ENCODE data around the gene KCTD7.
"Not testable (repeated sequence)": the region's sequence is repeated elsewhere in the genome, so short reads cannot be mapped to it uniquely, and the experiment has no call there.

KCTD7 gene

DNA sequence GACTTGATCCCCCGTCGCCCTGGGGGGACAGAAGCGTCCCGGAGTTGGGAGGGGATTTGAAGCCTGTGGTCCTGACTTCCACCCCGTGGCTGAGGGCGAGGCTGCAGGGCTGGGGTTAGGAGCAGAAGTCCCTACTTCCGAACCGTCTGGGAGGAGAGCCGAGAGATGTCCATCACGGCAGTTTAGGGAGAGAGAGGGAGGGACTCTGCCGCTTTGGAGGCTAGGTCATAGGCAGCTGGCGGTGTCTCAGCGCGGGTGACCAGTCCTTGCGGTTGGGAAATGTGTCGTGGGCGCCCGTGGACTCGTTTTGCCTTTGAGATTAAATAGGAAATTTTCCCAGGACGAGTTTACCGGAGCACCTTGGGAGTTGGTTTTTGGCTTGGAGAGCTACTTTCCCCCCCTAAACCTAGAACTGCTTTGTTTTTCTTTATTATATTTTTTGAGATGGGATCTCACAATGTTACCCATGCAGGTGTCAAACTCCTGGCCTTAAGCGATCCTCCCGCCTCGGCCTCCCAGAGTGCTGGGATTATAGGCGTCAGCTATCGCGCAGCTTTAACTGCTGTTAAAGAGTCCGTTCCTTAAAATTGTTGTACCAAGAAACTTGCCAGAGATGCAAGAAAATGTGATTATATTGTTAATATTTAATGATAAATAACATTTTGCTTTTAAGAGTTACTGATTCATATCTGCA lies 26.6 kb downstream of the KCTD7 start:
- not testable (repeated sequence) for DNase-seq

DNA sequence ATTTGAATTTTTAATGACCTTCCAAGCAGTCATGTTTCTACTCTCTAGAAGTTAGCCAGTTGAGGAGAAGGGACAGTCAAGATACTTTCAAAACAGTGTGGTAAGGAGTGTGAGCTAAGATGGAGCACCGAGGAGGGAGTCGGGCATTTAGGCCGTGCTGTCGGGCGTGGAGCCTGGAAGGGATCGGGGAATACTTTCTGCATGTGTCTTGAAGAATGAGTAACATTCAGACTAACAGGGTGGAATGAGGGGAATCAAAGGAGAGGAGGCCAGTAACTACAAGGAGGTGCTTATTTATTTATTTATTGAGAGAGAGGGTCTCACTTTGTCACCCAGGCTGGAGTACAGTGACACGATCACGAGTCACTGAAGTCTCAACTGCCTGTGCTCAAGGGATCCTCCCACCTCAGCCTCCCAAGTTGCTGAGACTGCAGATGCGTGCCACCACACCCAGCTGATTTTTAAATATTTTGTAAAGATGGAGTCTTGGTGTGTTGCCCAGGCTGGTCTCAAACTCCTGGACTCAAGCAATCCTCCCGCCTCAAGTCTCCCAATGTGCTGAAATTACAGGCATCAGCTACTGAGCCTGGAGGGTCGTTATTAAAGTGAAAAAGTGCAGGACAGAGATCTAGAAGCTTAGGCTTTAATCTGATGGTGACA lies 27.3 kb downstream of the KCTD7 start:
- not testable (repeated sequence) for DNase-seq

- no peak for DNase-seq
Measured at GRCh38 chr7:66657798-66658197, 29.1 kb downstream of the KCTD7 start.

GRCh38 chr7:66662646-66663264 lies 34.1 kb downstream of the KCTD7 start:
- DNase-seq = no peak

GRCh38 chr7:66664590-66665293 lies 36.1 kb downstream of the KCTD7 start:
- no peak for DNase-seq

GRCh38 chr7:66666313-66666952 lies 37.8 kb downstream of the KCTD7 start:
- no peak for DNase-seq

DNA sequence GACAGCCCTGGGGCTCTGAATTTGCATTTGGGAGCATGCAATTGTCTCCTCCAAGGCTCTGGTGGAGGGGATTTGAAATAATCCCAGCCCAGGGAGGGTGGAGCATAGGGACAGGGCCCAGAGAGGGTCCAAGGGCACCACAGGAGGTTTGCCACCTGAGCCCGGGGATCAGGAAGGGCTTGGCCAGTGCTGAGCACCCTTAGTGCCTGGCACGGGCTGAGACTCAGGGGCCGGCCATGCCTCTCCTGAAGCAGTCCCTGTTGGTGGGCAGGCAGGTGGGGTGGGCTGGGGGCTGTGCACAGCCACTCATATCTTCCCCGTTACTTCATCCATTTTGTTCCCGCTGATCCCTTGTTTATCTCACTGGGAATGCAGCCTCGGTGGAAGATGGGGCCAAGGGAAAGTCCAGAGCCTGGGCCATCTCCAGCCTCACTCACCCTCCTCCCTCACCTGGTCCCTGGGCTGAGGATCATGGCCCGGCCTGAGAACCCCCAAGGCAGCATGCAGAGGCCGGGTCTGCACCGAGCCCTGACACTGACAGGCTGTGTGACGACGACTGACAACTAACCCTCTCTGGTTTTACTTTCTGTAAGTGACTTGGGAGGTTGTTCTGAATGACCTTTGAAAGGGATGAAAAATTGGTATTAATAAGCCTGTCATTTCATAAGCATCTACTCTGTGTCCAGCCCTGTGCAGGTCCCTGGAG lies 38.5 kb downstream of the KCTD7 start:
- no peak for DNase-seq

DNA sequence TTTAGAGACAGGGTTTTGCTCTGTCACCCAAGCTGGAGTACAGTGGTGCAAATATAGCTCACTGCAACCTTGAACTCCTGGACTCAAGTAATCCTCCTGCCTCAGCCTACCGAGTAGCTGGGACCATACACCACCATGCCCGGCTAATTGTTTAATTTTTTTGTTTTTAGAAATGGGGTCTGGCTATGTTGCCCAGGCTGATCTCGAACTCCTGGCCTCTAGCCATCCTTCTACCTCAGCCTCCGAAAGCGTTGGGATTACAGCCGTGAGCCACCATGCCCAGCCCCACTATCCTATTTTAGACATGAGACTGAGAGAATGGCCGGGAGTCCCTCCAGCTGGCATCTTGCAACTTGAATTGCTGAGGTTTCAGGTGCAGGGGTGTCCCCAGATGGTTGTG lies 39.4 kb downstream of the KCTD7 start:
- no peak for DNase-seq

- DNase-seq = no peak
Measured at GRCh38 chr7:66668677-66669076, 40.0 kb downstream of the KCTD7 start.

DNA sequence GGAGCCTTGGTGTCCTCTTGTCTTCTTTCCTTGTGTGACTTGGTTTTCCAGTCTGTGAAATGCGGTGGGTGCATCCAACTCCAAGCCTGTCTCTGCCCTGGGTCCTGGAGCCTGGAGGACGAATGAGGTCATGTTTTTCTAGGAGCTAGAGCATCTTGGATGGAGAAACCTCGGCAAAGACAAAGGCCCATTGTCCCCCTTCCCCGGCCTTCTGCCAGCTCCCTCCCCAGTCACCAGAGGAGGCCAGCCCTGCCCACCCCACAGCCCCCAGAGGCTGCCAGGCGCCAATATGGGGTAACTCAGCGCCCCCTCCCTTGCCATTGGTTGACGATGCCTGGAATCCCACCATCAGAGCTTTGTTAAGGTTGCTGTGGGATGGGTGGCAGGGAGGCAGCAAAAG lies 40.4 kb downstream of the KCTD7 start:
- DNase-seq = no peak

- DNase-seq = no peak
Measured at GRCh38 chr7:66669496-66669895, 40.8 kb downstream of the KCTD7 start.

DNA sequence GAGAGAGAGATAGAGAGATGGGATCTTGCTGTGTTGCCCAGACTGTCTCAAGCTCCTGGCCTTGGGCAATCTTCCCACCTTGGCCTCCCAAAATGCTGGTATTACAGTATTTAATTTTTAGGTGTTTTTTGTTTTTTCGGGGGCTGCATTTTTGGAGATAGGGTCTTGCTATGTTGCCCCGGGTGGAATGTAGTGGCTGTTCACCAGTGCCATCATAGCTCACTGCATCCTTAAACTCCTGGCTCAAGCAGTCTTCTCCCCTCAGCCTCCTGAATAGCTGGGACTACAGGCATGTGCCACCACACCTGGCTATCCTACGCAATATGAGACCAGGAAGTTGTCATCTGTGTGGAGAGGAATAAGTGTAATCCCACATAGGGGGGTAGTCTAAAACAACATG lies 42.4 kb downstream of the KCTD7 start:
- DNase-seq = no peak

DNA sequence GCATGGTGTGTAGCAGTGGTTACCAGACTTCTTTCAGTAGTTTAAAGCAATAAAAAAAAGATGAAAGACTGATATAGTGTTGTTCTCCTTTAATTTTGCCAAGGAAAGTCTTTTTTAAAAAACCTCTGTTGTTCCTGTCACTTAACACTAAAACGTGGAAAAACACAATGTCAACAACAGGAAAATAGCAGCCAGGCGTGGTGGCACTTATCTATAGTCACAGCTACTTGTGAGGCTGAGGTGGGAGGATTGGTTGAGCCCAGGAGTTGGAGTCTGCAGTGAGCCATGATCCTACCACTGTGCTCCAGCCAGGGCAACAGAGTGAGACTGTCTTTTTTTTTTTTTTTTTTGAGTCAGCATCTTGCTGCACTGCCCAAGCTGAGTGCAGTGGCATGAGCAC lies 42.8 kb downstream of the KCTD7 start:
- DNase-seq = not testable (repeated sequence)

DNA sequence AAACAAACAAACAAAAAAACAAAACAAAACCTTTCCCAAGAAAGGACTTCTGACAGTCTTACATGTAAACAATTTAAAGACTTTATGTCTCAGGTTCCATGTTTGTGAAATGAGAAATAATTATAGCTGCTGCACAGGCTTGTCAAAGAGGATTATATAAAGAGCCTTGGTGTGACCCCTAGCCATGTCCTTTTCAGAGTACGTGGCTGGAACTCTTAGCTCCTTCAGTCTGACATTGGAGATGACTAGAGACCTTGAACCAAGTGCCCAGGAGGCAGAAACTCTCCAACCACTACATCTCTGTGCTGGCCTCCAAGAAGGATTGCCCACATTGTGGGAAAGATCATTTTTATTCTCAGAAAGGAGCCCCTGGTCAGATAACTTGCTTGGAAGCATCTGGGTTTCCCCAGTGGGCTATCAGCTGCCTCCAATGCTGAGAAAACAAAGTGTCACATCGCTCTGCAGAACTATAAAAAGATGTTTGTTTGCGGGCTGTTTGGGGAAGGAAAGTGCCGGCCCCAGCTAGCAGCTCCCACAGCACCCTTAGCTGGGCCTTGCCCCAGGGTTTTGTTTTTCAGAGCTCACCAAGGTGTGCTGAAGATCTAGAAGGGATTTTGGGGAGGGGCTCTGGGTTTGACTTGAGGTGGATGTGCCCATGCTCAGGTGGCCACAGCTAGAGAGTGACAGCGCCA lies 43.9 kb downstream of the KCTD7 start:
- DNase-seq = not testable (repeated sequence)

GRCh38 chr7:66673124-66673640 lies 44.5 kb downstream of the KCTD7 start:
- DNase-seq = not testable (repeated sequence)

- no peak for DNase-seq
Measured at GRCh38 chr7:66679633-66680244, 51.1 kb downstream of the KCTD7 start.

GRCh38 chr7:66681491-66682349 lies 53.0 kb downstream of the KCTD7 start:
- no peak for DNase-seq

- DNase-seq = no peak
Measured at GRCh38 chr7:66682350-66683093, 53.8 kb downstream of the KCTD7 start.

DNA sequence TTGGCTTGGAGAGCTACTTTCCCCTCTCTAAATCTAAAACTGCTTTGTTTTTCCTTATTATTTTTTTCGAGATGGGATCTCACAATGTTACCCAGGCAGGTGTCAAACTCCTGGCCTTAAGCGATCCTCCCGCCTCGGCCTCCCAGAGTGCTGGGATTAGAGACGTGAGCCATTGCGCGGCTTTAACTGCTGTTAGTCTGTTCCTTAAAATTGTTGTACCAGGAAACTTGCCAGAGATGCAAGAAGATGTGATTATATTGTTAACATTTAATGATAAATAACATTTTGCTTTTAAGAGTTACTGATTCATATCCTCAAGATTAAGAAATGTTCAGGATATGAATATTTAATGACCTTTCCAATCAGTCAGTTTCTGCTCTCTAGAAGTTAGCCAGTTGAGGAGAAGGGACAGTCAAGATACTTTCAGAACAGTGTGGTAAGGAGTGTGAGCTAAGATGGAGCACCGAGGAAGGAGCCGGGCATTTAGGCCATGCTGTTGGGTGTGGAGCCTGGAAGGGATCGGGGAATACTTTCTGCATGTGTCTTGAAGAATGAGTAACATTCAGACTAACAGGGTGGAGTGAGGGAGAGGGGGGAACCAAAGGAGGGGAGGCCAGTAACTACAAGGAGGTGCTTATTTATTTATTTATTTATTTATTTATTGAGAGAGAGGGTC lies 54.6 kb downstream of the KCTD7 start:
- not testable (repeated sequence) for DNase-seq
